Smooth muscle cell (in vitro differentiated cells): ENCODE measurements around the gene FOXJ3. TPM values are rescaled to one million over a fixed set of nuclear protein-coding genes. Genes with fewer than 3 reads are reported as not detected.

Source experiments
- DNase-seq: peaks from one replicate; lab custom pipeline; 2025; ENCODE audit not compliant: unreplicated experiment; lab: John Stamatoyannopoulos, UW
- H2AFZ ChIP-seq: fragments of 200-600 bp; sonication (generic); 2 replicates; pipeline ENCODE4 v1.6.0; 2016; ENCODE audit warnings: antibody characterized with exemption, low read depth, mild to moderate bottlenecking
- H3F3A ChIP-seq: fragments of 200-600 bp; sonication (generic); 2 replicates; pipeline ENCODE4 v1.6.0; 2017; ENCODE audit warnings: antibody characterized with exemption, low read depth
- H3K27ac ChIP-seq: fragments of 200-600 bp; sonication (generic); 2 replicates; pipeline ENCODE4 v1.5.1; 2016; ENCODE audit warnings: low read depth, mild to moderate bottlenecking
- H3K27me3 ChIP-seq: fragments of 200-600 bp; sonication (generic); 2 replicates; pipeline ENCODE4 v1.6.1; 2016; ENCODE audit warnings: low read depth, mild to moderate bottlenecking
- H3K36me3 ChIP-seq: fragments of 200-600 bp; sonication (generic); 2 replicates; pipeline ENCODE4 v1.5.1; 2016; ENCODE audit warnings: low read depth
- H3K4me1 ChIP-seq: fragments of 200-600 bp; sonication (generic); 2 replicates; pipeline ENCODE4 v1.5.1; 2016; ENCODE audit warnings: low read depth
- H3K4me2 ChIP-seq: fragments of 200-600 bp; sonication (generic); 2 replicates; pipeline ENCODE4 v1.6.0; 2016; ENCODE audit warnings: mild to moderate bottlenecking
- H3K4me3 ChIP-seq: fragments of 200-600 bp; sonication (generic); 2 replicates; pipeline ENCODE4 v1.5.1; 2016; ENCODE audit warnings: mild to moderate bottlenecking
- H3K79me2 ChIP-seq: fragments of 200-600 bp; sonication (generic); 2 replicates; pipeline ENCODE4 v1.6.0; 2016; ENCODE audit warnings: low read depth, mild to moderate bottlenecking
- H3K9ac ChIP-seq: fragments of 200-600 bp; sonication (generic); 2 replicates; pipeline ENCODE4 v1.6.0; 2016; ENCODE audit warnings: low read depth
- H3K9me3 ChIP-seq: fragments of 200-600 bp; sonication (generic); replicated peaks from 2 replicates; pipeline ENCODE4 v1.5.1; 2016; ENCODE audit warnings: low read depth
- H4K20me1 ChIP-seq: fragments of 200-600 bp; sonication (generic); 2 replicates; pipeline ENCODE4 v1.6.0; 2016; ENCODE audit warnings: low read depth
- CTCF ChIP-seq: fragments of 200-600 bp; sonication (generic); IDR thresholded peaks from 2 replicates; pipeline ENCODE4 v1.5.1; 2017; ENCODE audit warnings: borderline replicate concordance, mild to moderate bottlenecking, antibody characterized with exemption; ENCODE audit not compliant: insufficient read depth, poor library complexity, severe bottlenecking
- WGBS: methylation state at CpG from one replicate; pipeline ENCODE4 v1.1.7; 2016; ENCODE audit warnings: low lambda C conversion rate; 5-methylcytosine and 5-hydroxymethylcytosine counted together
- polyA plus RNA-seq: library from polyadenylated mRNA; unstranded; fragments of >200 nt; fragmentation: Nextera tagmentation; extraction: Ambion mirVana; gene quantifications from 2 replicates; pipeline ENCODE4 v1.2.1, GENCODE V29; 2016
- total RNA-seq: library from RNA; depleted of rRNA; stranded (reverse); fragments of >200 nt; gene quantifications from 2 replicates; pipeline ENCODE4 v1.2.3, GENCODE V29; 2014

Gene FOXJ3
- total and polyA plus RNA-seq, 2 experiments from 2014 or later, result 19.3 to 40.9 TPM

- no peaks in the 10 kb centered on the region for H3K27me3 ChIP-seq
- H3K79me2 ChIP-seq, result peaks cover 77% of the 10 kb centered on the region
- no peak for DNase-seq
- peak overlapping the region; percentile 50 for H3K27ac ChIP-seq
- H3F3A ChIP-seq, result no peaks in the 10 kb centered on the region
- H3K9ac ChIP-seq, result no peak overlapping the region
- peak overlapping the region; percentile 1 for H3K4me2 ChIP-seq
- H4K20me1 ChIP-seq, result peaks cover 100% of the 10 kb centered on the region
- no peak overlapping the region for H3K4me3 ChIP-seq
- H2AFZ ChIP-seq, result no peak overlapping the region
- TF ChIP-seq CTCF, result no peak
- no peaks in the 10 kb centered on the region for H3K36me3 ChIP-seq
- no peaks in the 10 kb centered on the region for H3K9me3 ChIP-seq
- H3K4me1 ChIP-seq, result peaks cover 7% of the 10 kb centered on the region
- 61% methylated on average over 5 of the region's 5 CpGs for WGBS
Measured at GRCh38 chr1:42282867-42283583, 52.0 kb downstream of the FOXJ3 start.

- Histone ChIP-seq H3K27ac (peak overlapping the region; percentile 50), H2AFZ (no peak overlapping the region), H3K79me2 (peaks cover 68% of the 10 kb centered on the region), H3K9ac (no peak overlapping the region), H3K27me3 (no peaks in the 10 kb centered on the region), H3K36me3 (no peaks in the 10 kb centered on the region), H3K9me3 (no peaks in the 10 kb centered on the region), H3F3A (no peaks in the 10 kb centered on the region), H3K4me3 (no peak overlapping the region), H3K4me2 (no peak overlapping the region), H3K4me1 (peaks cover 7% of the 10 kb centered on the region), H4K20me1 (peaks cover 95% of the 10 kb centered on the region)
- 86% methylated on average over 2 of the region's 2 CpGs for WGBS
- TF ChIP-seq CTCF, result no peak
- DNase-seq, result no peak
Measured at GRCh38 chr1:42282024-42282579, 52.9 kb downstream of the FOXJ3 start.

GRCh38 chr1:42280821-42281220, 54.2 kb downstream of the FOXJ3 start:
- no peak overlapping the region for H3K9ac ChIP-seq
- H3K9me3 ChIP-seq, result no peaks in the 10 kb centered on the region
- H3K4me2 ChIP-seq, result no peak overlapping the region
- H3K4me3 ChIP-seq, result no peak overlapping the region
- no peaks in the 10 kb centered on the region for H3K27me3 ChIP-seq
- peaks cover 7% of the 10 kb centered on the region for H3K4me1 ChIP-seq
- H3F3A ChIP-seq, result no peaks in the 10 kb centered on the region
- no peak overlapping the region for H2AFZ ChIP-seq
- no peaks in the 10 kb centered on the region for H3K36me3 ChIP-seq
- H4K20me1 ChIP-seq, result peaks cover 94% of the 10 kb centered on the region
- WGBS, result 97% methylated on average over 1 of the region's 1 CpG
- no peak for TF ChIP-seq CTCF
- H3K27ac ChIP-seq, result no peak overlapping the region
- H3K79me2 ChIP-seq, result peaks cover 66% of the 10 kb centered on the region
- no peak for DNase-seq

- no peaks in the 10 kb centered on the region for H3F3A ChIP-seq
- WGBS, result 29% methylated on average over 2 of the region's 2 CpGs
- H2AFZ ChIP-seq, result no peak overlapping the region
- no peak for TF ChIP-seq CTCF
- H4K20me1 ChIP-seq, result peaks cover 94% of the 10 kb centered on the region
- H3K9ac ChIP-seq, result no peak overlapping the region
- H3K36me3 ChIP-seq, result no peaks in the 10 kb centered on the region
- H3K9me3 ChIP-seq, result no peaks in the 10 kb centered on the region
- H3K79me2 ChIP-seq, result peaks cover 67% of the 10 kb centered on the region
- peaks cover 7% of the 10 kb centered on the region for H3K4me1 ChIP-seq
- peak overlapping the region; percentile 56 for H3K4me2 ChIP-seq
- no peak overlapping the region for H3K4me3 ChIP-seq
- H3K27me3 ChIP-seq, result no peaks in the 10 kb centered on the region
- peak overlapping the region; percentile 13 for H3K27ac ChIP-seq
- no peak for DNase-seq
Measured at GRCh38 chr1:42279055-42279454, 56.0 kb downstream of the FOXJ3 start.
